HepG2 (cell line): Measurements from ENCODE around the gene SND1. TPM values are rescaled to one million over a fixed set of nuclear protein-coding genes. Genes with fewer than 3 reads are reported as not detected.
A peak's percentile ranks its signal among the peaks of the same experiment; 100 is the strongest.

Experiments
- ATAC-seq: fragments of 200-7000 bp; cut with Tn5 transposase; 3 replicates; pipeline ENCODE4 v1.9.1; 2020; ENCODE audit warnings: mild to moderate bottlenecking, moderate library complexity
- BruUV-seq: library from RNA; stranded (reverse); fragments of 400-500 nt; replicated peaks from 2 replicates; lab custom pipeline; 2021; lab: Mats Ljungman, UMichigan
- CTCF ChIA-PET: fragments of 300-600 bp; formaldehyde crosslinking; extraction: SDS; loops from one replicate; lab custom pipeline; 2021; ENCODE audit warnings: low total read pairs, inconsistent platforms, low intra/inter-chr PET ratio; lab: Yijun Ruan, JAX
- POLR2A ChIA-PET: fragments of 350-600 bp; sonication (Branson Sonifier 250); formaldehyde crosslinking; loops from one replicate; lab custom pipeline; 2020; ENCODE audit warnings: antibody characterized with exemption, inconsistent platforms; lab: Yijun Ruan, JAX
- DNase-seq: peaks from one replicate; pipeline ENCODE4 v3.0.0-alpha.2; 2015; ENCODE audit warnings: low spot score
- FAIRE-seq: peaks from 3 replicates; lab custom pipeline; 2011; peaks lifted over from hg19 to GRCh38; lab: Jason Lieb, UNC
- H2AFZ ChIP-seq: one replicate; pipeline ENCODE4 v1.6.1; 2011; ENCODE audit warnings: low read length, inconsistent platforms
- H3K27ac ChIP-seq: fragments of 300-600 bp; 3 replicates; pipeline ENCODE4 v1.8.0; 2011; ENCODE audit warnings: mixed run types, mild to moderate bottlenecking, mixed read lengths, low read length, inconsistent platforms; ENCODE audit not compliant: insufficient read depth; ENCODE audit errors: extremely low read length
- H3K27me3 ChIP-seq, 2 experiments: fragments of 200-600 bp in 1 of 2; 2 replicates in 1 of 2; 3 replicates in 1 of 2; pipeline versions ENCODE4 v1.6.0 to v1.8.0; 2011; ENCODE audit warnings: low read length in 2 of 2, mild to moderate bottlenecking in 2 of 2, moderate library complexity in 2 of 2, inconsistent platforms in 1 of 2; ENCODE audit not compliant: insufficient read depth in 2 of 2, control insufficient read depth in 1 of 2
- H3K36me3 ChIP-seq, 2 experiments: fragments of 200-600 bp in 1 of 2; replicated peaks in 1 of 2; 2 replicates in 1 of 2; 3 replicates in 1 of 2; pipeline versions ENCODE4 v1.5.1 to v1.8.0; 2011; ENCODE audit warnings: low read length in 2 of 2, inconsistent platforms in 1 of 2; ENCODE audit not compliant: insufficient read depth in 2 of 2, control insufficient read depth in 1 of 2
- H3K4me1 ChIP-seq: 2 replicates; pipeline ENCODE4 v1.5.1; 2012; ENCODE audit warnings: low read length, inconsistent platforms; ENCODE audit not compliant: insufficient read depth
- H3K4me2 ChIP-seq: 2 replicates; pipeline ENCODE4 v1.6.0; 2011; ENCODE audit warnings: low read depth, low read length, inconsistent platforms
- H3K4me3 ChIP-seq, 3 experiments: fragments of 200-600 bp in 1 of 3; sonication (generic), shearing (Covaris generic) in 1 of 3; replicated peaks in 1 of 3; 2 replicates each; pipeline ENCODE4 v1.5.1; 2011 to 2016; ENCODE audit warnings: low read length in 3 of 3, inconsistent platforms in 2 of 3, low read depth in 2 of 3, mild to moderate bottlenecking in 2 of 3, control low read depth in 1 of 3, mixed read lengths in 1 of 3; ENCODE audit not compliant: insufficient read depth in 1 of 3
- H3K79me2 ChIP-seq: one replicate; pipeline ENCODE4 v1.6.1; 2011; ENCODE audit warnings: low read length, inconsistent platforms; ENCODE audit not compliant: insufficient read depth
- H3K9ac ChIP-seq: 2 replicates; pipeline ENCODE4 v1.6.0; 2011; ENCODE audit warnings: mild to moderate bottlenecking, low read depth, low read length, inconsistent platforms; ENCODE audit not compliant: insufficient read depth
- H3K9me3 ChIP-seq: 2 replicates; pipeline ENCODE4 v1.5.1; 2012; ENCODE audit warnings: mild to moderate bottlenecking, low read length
- H4K20me1 ChIP-seq: 2 replicates; pipeline ENCODE4 v1.6.0; 2011; ENCODE audit warnings: inconsistent platforms, mild to moderate bottlenecking, low read length, moderate library complexity; ENCODE audit not compliant: insufficient read depth
- RBM22 ChIP-seq: fragments of 200-400 bp; formaldehyde crosslinking; optimal IDR thresholded peaks from 2 replicates; pipeline ENCODE3; 2017; ENCODE audit warnings: mild to moderate bottlenecking, low read length, moderate library complexity
- REPIN1 ChIP-seq: sonication (generic); formaldehyde crosslinking; IDR thresholded peaks from 2 replicates; pipeline ENCODE4 v1.8.0; 2022; ENCODE audit warnings: missing genetic modification reagents, low read depth, mild to moderate bottlenecking, borderline replicate concordance
- SIN3A ChIP-seq: IDR thresholded peaks from 2 replicates; pipeline ENCODE4 v1.6.1; 2011; ENCODE audit warnings: low read depth, mild to moderate bottlenecking, control low read depth, low read length, borderline replicate concordance
- SKI ChIP-seq: fragments of 450-650 bp; IDR thresholded peaks from one replicate; pipeline ENCODE4 v1.6.1; 2018; ENCODE audit warnings: mild to moderate bottlenecking; ENCODE audit not compliant: partially characterized antibody
- ZNF282 ChIP-seq: fragments of 450-650 bp; IDR thresholded peaks from 2 replicates; pipeline ENCODE4 v1.6.1; 2018; ENCODE audit not compliant: partially characterized antibody
- WGBS: methylation state at CpG from one replicate; pipeline ENCODE4 v1.1.6; 2017; ENCODE audit warnings: low lambda C conversion rate; 5-methylcytosine and 5-hydroxymethylcytosine counted together
- in situ Hi-C: cut with HindIII; loops from 2 replicates; pipeline ENCODE4 v1.10.0; 2017; ENCODE audit warnings: low pct_unique_long_range_greater_than_20kb; ENCODE audit not compliant: extremely low pct_ligation_motif_present
- intact Hi-C: fragments of 100-400 bp; cut with micrococcal nuclease; formaldehyde crosslinking; loops from one replicate; pipeline ENCODE4 v1.10.0; 2022; ENCODE audit not compliant: unreplicated experiment
- polyA plus RNA-seq, 8 experiments: library from polyadenylated mRNA; depleted of rRNA in 3 of 8; stranded (reverse) in 7 of 8; unstranded in 1 of 8; fragments of >200 nt; fragmentation: Illumina TruSeq in 4 of 8; extraction: Trizol in 4 of 8; gene quantifications; 2 replicates each; pipeline versions ENCODE4 v1.2.1 to v1.2.3, GENCODE V29; 2011 to 2016; ENCODE audit warnings: low read depth in 4 of 8, missing spikeins in 1 of 8, mixed read lengths in 1 of 8; ENCODE audit not compliant: insufficient read depth in 1 of 8
- total RNA-seq, 5 experiments: library from RNA; depleted of rRNA; stranded (reverse); fragments of >200 nt; fragmentation: Illumina TruSeq; extraction: Trizol; gene quantifications; 2 replicates each; pipeline ENCODE4 v1.2.3, GENCODE V29; 2016; ENCODE audit warnings: low read depth in 1 of 5
- TF ChIP-seq, protein P1 (sequence below), 2 experiments: sonication (generic) in 1 of 2; formaldehyde crosslinking in 1 of 2; IDR thresholded peaks; 2 replicates each; pipeline versions ENCODE4 v1.5.1 to v1.6.1; 2011 to 2020; ENCODE audit warnings: borderline replicate concordance in 1 of 2, low read depth in 1 of 2, low read length in 1 of 2, mild to moderate bottlenecking in 1 of 2, missing genetic modification reagents in 1 of 2, moderate library complexity in 1 of 2

The SND1 gene
- total and polyA plus RNA-seq, 2 of the 13 experiments (the other 11 are each of a cell fraction or from before 2014, with no cell fraction given) = 110 to 182 TPM

- FAIRE-seq (no peak), DNase-seq (no peak)
- WGBS = 93% methylated on average over 12 of the region's 16 CpGs
- Histone ChIP-seq H3K79me2 (no peaks in the 10 kb centered on the region), H3K27ac (no peak overlapping the region), H3K4me2 (no peak overlapping the region), H3K9ac (no peak overlapping the region), H4K20me1 (no peaks in the 10 kb centered on the region), H3K4me1 (no peaks in the 10 kb centered on the region), H3K4me3 (no peak overlapping the region), H2AFZ (no peak overlapping the region)
- in situ Hi-C loops = no loop called here
- POLR2A ChIA-PET = no interaction called here
- intact Hi-C loops = no loop called here
- CTCF ChIA-PET = no interaction called here
- TF ChIP-seq ZNF282 (no peak), SKI (no peak), REPIN1 (CRISPR knock-in tag) (no peak), RBM22 (peak; percentile 80), SIN3A (no peak)
- TF ChIP-seq, protein P1, sequence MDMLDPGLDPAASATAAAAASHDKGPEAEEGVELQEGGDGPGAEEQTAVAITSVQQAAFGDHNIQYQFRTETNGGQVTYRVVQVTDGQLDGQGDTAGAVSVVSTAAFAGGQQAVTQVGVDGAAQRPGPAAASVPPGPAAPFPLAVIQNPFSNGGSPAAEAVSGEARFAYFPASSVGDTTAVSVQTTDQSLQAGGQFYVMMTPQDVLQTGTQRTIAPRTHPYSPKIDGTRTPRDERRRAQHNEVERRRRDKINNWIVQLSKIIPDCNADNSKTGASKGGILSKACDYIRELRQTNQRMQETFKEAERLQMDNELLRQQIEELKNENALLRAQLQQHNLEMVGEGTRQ (IDR thresholded peaks at IDR 0.05; ENCODE audit: low read depth, low read length) = no peak
- TF ChIP-seq, protein P1 (CRISPR knock-in tag; IDR thresholded peaks at IDR 0.05; ENCODE audit: borderline replicate concordance) = no peak
- TF ChIP-seq, all 625 proteins: peak for 1
- no peaks in the 10 kb centered on the region for H3K9me3 ChIP-seq
- no peak for ATAC-seq
- no TSS peak for BruUV-seq
- peaks cover 6 to 67% of the 10 kb centered on the region in 2 experiments for H3K36me3 ChIP-seq
- no peaks in the 10 kb centered on the region for H3K27me3 ChIP-seq
These were observed 291.8 kb downstream of the SND1 start for GRCh38 chr7:127943541-127944521.
